GM18499 (cell line): ENCODE data around the gene APOBEC3B.
"Not testable (repeated sequence)": the region's sequence is repeated elsewhere in the genome, so short reads cannot be mapped to it uniquely, and the experiment has no call there.

Experiments
- ATAC-seq: cut with Tn5 transposase; IDR thresholded peaks from one replicate; pipeline ENCODE4 v1.9.1; 2021; ENCODE audit warnings: moderate number of reproducible peaks; ENCODE audit not compliant: insufficient read depth, unreplicated experiment

The APOBEC3B gene

GRCh38 chr22:38987171-38987895, 5.2 kb downstream of the APOBEC3B start:
- ATAC-seq, result no peak

GRCh38 chr22:38989466-38989865, 7.3 kb downstream of the APOBEC3B start:
- no peak for ATAC-seq

- ATAC-seq, result not testable (repeated sequence)
Observed at GRCh38 chr22:38992871-38993371, 10.8 kb downstream of the APOBEC3B start.

GRCh38 chr22:38996105-38996504, 14.0 kb downstream of the APOBEC3B start:
- no peak for ATAC-seq

- no peak for ATAC-seq
Observed at GRCh38 chr22:38997518-38997917, 15.4 kb downstream of the APOBEC3B start.

GRCh38 chr22:39003165-39003638, 21.1 kb downstream of the APOBEC3B start:
- ATAC-seq, result no peak

GRCh38 chr22:39007177-39007576, 25.0 kb downstream of the APOBEC3B start:
- ATAC-seq, result no peak

- not testable (repeated sequence) for ATAC-seq
Observed at GRCh38 chr22:39008271-39008850, 26.2 kb downstream of the APOBEC3B start.

- ATAC-seq, result no peak
Observed at GRCh38 chr22:39010946-39011345, 28.8 kb downstream of the APOBEC3B start.

GRCh38 chr22:39012533-39013511, 30.7 kb downstream of the APOBEC3B start:
- ATAC-seq, result no peak

GRCh38 chr22:39013561-39013941, 31.4 kb downstream of the APOBEC3B start:
- not testable (repeated sequence) for ATAC-seq

- ATAC-seq, result no peak
Observed at GRCh38 chr22:39013942-39014722, 32.0 kb downstream of the APOBEC3B start, which contains the start of gene APOBEC3C. TSS of gene APOBEC3C (plus strand) at chr22:39014257. CDS start at chr22:39014363, 106 bp downstream.

GRCh38 chr22:39014723-39015121, 32.6 kb downstream of the APOBEC3B start:
- ATAC-seq, result not testable (repeated sequence)

GRCh38 chr22:39016592-39016991, 34.4 kb downstream of the APOBEC3B start:
- ATAC-seq, result no peak

- ATAC-seq, result no peak
Observed at GRCh38 chr22:39017596-39018365, 35.6 kb downstream of the APOBEC3B start.

GRCh38 chr22:39020021-39020651, 38.0 kb downstream of the APOBEC3B start:
- ATAC-seq, result not testable (repeated sequence)

GRCh38 chr22:39021552-39022250, 39.6 kb downstream of the APOBEC3B start:
- ATAC-seq, result no peak
